ENCODE data around the gene RCCD1.

The RCCD1 gene

GRCh38 chr15:90914305-90915080 lies 40.2 kb upstream of the RCCD1 start:
- DNase-seq (ENCODE audit: extremely low read depth, low read depth) = no peak
- TF ChIP-seq CTCF (IDR thresholded peaks at IDR 0.05; ENCODE audit: low read depth, low read length) = no peak

- DNase-seq (ENCODE audit: extremely low read depth, low read depth) = no peak
- TF ChIP-seq CTCF (IDR thresholded peaks at IDR 0.05; ENCODE audit: low read depth, low read length) = no peak
Measured at GRCh38 chr15:90915216-90915807, 39.4 kb upstream of the RCCD1 start.

DNA sequence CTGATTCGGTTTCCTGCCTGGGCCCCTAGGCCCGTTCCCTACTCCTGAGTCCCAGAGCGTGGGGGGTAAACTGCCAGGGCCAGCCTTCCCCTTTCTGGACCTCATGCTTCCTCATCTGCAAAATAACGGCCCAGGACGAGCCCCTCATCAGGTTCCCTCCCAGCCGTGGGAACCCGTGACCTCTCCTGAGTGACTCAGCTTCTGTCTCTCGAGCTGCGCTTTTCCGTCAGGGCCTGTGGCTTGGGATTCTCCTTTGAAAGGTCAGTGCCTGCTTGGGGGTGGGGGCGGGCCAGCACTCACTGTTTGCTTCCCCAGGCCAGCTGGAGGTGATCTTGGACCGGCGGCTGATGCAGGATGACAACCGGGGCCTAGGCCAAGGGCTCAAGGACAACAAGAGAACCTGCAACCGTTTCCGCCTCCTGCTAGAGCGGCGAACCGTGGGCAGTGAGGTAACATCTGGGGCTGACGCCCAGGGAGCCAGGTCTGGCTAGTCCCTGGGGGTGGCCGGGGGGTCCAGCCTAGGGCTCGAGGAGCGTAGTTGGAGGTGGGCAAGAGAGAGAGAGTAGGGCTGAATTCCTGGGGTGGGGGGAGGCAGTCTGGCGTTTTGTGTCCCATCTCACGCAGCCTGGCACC lies 38.8 kb upstream of the RCCD1 start:
- TF ChIP-seq CTCF (IDR thresholded peaks at IDR 0.05; ENCODE audit: low read depth, low read length) = no peak
- DNase-seq (ENCODE audit: extremely low read depth, low read depth) = no peak

- TF ChIP-seq CTCF (IDR thresholded peaks at IDR 0.05; ENCODE audit: low read depth, low read length) = no peak
- DNase-seq (ENCODE audit: extremely low read depth, low read depth) = no peak
Measured at GRCh38 chr15:90916461-90916860, 38.2 kb upstream of the RCCD1 start.

DNA sequence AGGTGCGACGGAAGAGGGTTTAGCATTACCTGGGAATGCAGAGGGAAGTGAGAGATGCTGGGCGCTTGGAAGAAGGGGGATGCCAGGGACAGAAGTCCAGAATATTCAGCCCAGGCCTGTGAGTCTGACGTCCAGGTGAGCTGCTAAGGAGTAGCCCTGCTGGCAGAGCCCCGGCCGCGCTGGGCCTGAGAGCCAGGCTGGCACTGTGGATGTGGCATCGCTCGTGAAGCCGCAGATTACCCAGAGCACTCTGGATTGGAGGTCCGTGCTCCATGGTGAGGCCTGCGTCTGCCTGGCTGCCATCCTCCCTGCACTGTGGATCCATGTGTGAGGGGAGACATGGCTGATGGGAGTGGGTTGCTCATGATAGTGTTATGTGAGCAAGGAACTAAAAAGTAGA lies 37.1 kb upstream of the RCCD1 start:
- no peak for DNase-seq (ENCODE audit: extremely low read depth, low read depth)
- TF ChIP-seq CTCF (IDR thresholded peaks at IDR 0.05; ENCODE audit: low read depth, low read length) = no peak

- no peak for TF ChIP-seq CTCF (IDR thresholded peaks at IDR 0.05; ENCODE audit: low read depth, low read length)
- DNase-seq (ENCODE audit: extremely low read depth, low read depth) = no peak
Measured at GRCh38 chr15:90918034-90918788, 36.5 kb upstream of the RCCD1 start.

Data from AG09319 (cell line).